ENCODE results near the gene RALGDS.
"Not testable (repeated sequence)": the region's sequence is repeated elsewhere in the genome, so short reads cannot be mapped to it uniquely, and the experiment has no call there.

The RALGDS gene

GRCh38 chr9:133080786-133081779 lies 40.0 kb downstream of the RALGDS start:
- H3K4me1 Mint-ChIP-seq, H3K9me3 Mint-ChIP-seq, H3K4me3 Mint-ChIP-seq, H3K27ac Mint-ChIP-seq, H3K36me3 Mint-ChIP-seq, H3K27me3 Mint-ChIP-seq: not testable (repeated sequence)

- H3K36me3 Mint-ChIP-seq = no peaks in the 10 kb centered on the region
- no peaks in the 10 kb centered on the region for H3K9me3 Mint-ChIP-seq
- H3K27ac Mint-ChIP-seq = no peak overlapping the region
- H3K27me3 Mint-ChIP-seq = no peaks in the 10 kb centered on the region
- no peaks in the 10 kb centered on the region for H3K4me1 Mint-ChIP-seq
- no peak overlapping the region for H3K4me3 Mint-ChIP-seq
These were observed 40.9 kb downstream of the RALGDS start for GRCh38 chr9:133080161-133080560.

DNA sequence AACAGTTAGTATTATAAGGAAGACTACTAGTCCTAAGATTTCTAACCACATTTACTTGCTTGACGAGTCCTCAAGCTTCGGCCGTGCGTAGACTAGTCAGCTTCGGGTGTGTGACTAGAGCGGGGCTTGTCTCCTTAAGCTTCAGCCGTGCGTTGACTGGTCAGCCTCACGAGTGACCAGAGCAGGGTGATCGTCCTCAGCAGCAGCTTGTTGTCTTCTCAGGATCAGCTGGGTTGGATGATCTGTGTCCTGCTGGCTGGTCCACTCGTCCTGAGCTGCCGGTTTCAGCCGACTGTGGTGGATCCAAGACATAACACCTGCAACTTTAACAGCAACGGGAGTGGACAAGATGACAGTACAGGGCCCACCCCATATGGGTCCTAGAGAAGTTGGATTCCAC lies 42.6 kb downstream of the RALGDS start:
- no peaks in the 10 kb centered on the region for H3K27me3 Mint-ChIP-seq
- no peaks in the 10 kb centered on the region for H3K36me3 Mint-ChIP-seq
- no peaks in the 10 kb centered on the region for H3K4me1 Mint-ChIP-seq
- no peak overlapping the region for H3K27ac Mint-ChIP-seq
- no peak overlapping the region for H3K4me3 Mint-ChIP-seq
- no peaks in the 10 kb centered on the region for H3K9me3 Mint-ChIP-seq

DNA sequence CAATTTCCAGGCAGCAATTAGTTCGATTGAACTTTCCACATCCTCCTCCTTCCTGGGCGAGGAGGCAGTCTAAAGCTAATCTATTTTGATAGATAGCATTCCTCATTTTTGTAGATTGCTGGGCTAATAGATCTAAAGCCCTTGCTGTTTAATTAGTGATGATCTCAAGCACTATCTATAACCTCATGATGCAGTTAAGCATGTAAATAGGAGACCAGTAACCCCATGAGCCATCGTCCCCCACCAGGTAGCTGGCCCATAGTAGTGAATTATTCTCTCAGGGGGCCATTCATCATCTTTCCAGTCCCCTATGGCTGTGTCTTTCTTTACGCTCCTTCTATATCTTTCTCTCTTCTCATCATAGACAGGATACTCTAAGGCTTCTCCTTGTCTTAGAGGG lies 44.3 kb downstream of the RALGDS start:
- no peaks in the 10 kb centered on the region for H3K4me1 Mint-ChIP-seq
- no peaks in the 10 kb centered on the region for H3K9me3 Mint-ChIP-seq
- H3K27ac Mint-ChIP-seq = no peak overlapping the region
- H3K36me3 Mint-ChIP-seq = peaks cover 1% of the 10 kb centered on the region
- H3K4me3 Mint-ChIP-seq = no peak overlapping the region
- no peaks in the 10 kb centered on the region for H3K27me3 Mint-ChIP-seq

- peaks cover 2% of the 10 kb centered on the region for H3K36me3 Mint-ChIP-seq
- no peak overlapping the region for H3K4me3 Mint-ChIP-seq
- no peak overlapping the region for H3K27ac Mint-ChIP-seq
- H3K4me1 Mint-ChIP-seq = no peaks in the 10 kb centered on the region
- no peaks in the 10 kb centered on the region for H3K9me3 Mint-ChIP-seq
- H3K27me3 Mint-ChIP-seq = no peaks in the 10 kb centered on the region
These were observed 45.0 kb downstream of the RALGDS start for GRCh38 chr9:133075925-133076630.

- Mint-ChIP-seq H3K27ac (no peak overlapping the region), H3K4me3 (no peak overlapping the region), H3K9me3 (no peaks in the 10 kb centered on the region), H3K4me1 (no peaks in the 10 kb centered on the region), H3K36me3 (peaks cover 2% of the 10 kb centered on the region), H3K27me3 (no peaks in the 10 kb centered on the region)
These were observed 46.9 kb downstream of the RALGDS start for GRCh38 chr9:133074111-133074651.

DNA sequence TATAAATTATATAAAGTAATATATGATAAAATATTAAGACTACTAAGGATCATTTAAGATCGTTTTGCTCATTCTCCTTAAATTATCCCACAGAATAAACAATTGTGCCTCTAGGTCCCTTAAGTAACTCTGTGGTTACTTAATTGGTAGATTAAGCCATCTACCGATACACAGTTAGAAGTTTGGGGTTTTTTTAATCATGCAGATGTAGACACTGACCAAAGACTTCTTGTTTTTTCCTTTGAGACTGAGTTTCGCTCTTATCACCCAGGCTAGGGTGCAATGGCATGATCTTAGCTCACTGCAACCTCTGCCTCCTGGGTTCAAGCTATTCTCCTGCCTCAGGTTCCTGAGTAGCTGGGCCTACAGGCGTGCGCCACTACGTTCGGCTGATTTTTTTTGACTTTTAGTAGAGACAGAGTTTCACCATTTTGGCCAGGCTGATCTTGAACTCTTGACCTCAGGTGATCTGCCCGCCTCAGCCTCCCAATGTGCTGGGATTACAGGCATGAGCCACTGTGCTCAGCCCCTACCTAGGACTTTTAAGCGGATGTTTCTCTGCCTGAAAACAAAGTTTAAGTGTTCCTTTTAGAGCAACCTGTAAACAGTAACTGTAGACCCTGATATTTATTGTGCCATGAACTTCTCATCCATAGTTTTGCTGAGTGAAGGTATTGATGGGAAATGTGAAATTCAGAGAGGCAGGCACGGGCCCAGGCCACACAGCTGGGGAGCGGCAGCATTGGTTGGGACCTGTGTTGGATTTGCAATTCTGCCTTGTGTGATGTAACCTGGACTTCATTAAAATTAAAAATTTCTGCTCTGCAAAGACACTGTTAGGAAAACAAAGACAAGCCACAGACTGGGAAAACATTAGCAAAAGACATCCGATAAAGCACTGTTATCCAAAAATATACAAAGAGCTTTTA lies 47.7 kb downstream of the RALGDS start:
- Mint-ChIP-seq H3K4me1 (no peaks in the 10 kb centered on the region), H3K27me3 (no peaks in the 10 kb centered on the region), H3K4me3 (no peak overlapping the region), H3K36me3 (peaks cover 2% of the 10 kb centered on the region), H3K27ac (no peak overlapping the region), H3K9me3 (no peaks in the 10 kb centered on the region)

GRCh38 chr9:133072210-133072609 lies 48.8 kb downstream of the RALGDS start:
- not testable (repeated sequence) for H3K9me3 Mint-ChIP-seq, H3K4me3 Mint-ChIP-seq, H3K27me3 Mint-ChIP-seq, H3K27ac Mint-ChIP-seq, H3K4me1 Mint-ChIP-seq, H3K36me3 Mint-ChIP-seq

- Mint-ChIP-seq H3K36me3 (peaks cover 2% of the 10 kb centered on the region), H3K4me3 (no peak overlapping the region), H3K27ac (peak overlapping the region; percentile 85), H3K4me1 (no peaks in the 10 kb centered on the region), H3K9me3 (no peaks in the 10 kb centered on the region), H3K27me3 (no peaks in the 10 kb centered on the region)
These were observed 49.4 kb downstream of the RALGDS start for GRCh38 chr9:133071484-133072150.

DNA sequence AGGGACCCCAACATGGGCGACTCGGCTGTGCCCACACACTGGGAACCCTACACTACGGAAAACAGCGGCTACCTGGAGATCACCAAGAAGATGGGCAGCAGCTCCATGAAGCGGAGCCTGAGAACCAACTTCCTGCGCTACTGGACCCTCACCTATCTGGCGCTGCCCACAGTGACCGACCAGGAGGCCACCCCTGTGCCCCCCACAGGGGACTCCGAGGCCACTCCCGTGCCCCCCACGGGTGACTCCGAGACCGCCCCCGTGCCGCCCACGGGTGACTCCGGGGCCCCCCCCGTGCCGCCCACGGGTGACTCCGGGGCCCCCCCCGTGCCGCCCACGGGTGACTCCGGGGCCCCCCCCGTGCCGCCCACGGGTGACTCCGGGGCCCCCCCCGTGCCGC lies 50.1 kb downstream of the RALGDS start:
- H3K36me3 Mint-ChIP-seq, H3K27me3 Mint-ChIP-seq, H3K9me3 Mint-ChIP-seq, H3K4me1 Mint-ChIP-seq, H3K27ac Mint-ChIP-seq, H3K4me3 Mint-ChIP-seq: not testable (repeated sequence)

DNA sequence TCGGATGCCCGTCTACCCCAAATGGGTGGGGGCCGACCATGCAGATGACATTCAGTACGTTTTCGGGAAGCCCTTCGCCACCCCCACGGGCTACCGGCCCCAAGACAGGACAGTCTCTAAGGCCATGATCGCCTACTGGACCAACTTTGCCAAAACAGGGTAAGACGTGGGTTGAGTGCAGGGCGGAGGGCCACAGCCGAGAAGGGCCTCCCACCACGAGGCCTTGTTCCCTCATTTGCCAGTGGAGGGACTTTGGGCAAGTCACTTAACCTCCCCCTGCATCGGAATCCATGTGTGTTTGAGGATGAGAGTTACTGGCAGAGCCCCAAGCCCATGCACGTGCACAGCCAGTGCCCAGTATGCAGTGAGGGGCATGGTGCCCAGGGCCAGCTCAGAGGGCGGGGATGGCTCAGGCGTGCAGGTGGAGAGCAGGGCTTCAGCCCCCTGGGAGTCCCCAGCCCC lies 50.5 kb downstream of the RALGDS start:
- H3K4me1 Mint-ChIP-seq, H3K36me3 Mint-ChIP-seq, H3K9me3 Mint-ChIP-seq, H3K27me3 Mint-ChIP-seq, H3K4me3 Mint-ChIP-seq, H3K27ac Mint-ChIP-seq: not testable (repeated sequence)

DNA sequence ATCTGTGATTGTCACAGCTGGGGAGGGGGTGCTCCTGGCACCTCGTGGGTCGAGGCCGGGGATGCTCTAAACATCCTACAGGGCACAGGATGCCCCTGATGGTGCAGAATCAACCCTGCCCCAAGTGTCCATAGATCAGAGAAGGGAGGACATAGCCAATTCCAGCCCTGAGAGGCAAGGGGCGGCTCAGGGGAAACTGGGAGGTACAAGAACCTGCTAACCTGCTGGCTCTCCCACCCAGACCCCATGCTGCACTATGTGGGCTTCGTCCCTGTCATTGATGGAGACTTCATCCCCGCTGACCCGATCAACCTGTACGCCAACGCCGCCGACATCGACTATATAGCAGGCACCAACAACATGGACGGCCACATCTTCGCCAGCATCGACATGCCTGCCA lies 52.6 kb downstream of the RALGDS start:
- H3K4me1 Mint-ChIP-seq, H3K9me3 Mint-ChIP-seq, H3K4me3 Mint-ChIP-seq, H3K27me3 Mint-ChIP-seq, H3K27ac Mint-ChIP-seq, H3K36me3 Mint-ChIP-seq: not testable (repeated sequence)

GRCh38 chr9:133067813-133068212 lies 53.2 kb downstream of the RALGDS start:
- H3K27me3 Mint-ChIP-seq = no peaks in the 10 kb centered on the region
- H3K4me1 Mint-ChIP-seq = no peaks in the 10 kb centered on the region
- no peaks in the 10 kb centered on the region for H3K9me3 Mint-ChIP-seq
- H3K27ac Mint-ChIP-seq = no peak overlapping the region
- H3K4me3 Mint-ChIP-seq = no peak overlapping the region
- peaks cover 2% of the 10 kb centered on the region for H3K36me3 Mint-ChIP-seq

DNA sequence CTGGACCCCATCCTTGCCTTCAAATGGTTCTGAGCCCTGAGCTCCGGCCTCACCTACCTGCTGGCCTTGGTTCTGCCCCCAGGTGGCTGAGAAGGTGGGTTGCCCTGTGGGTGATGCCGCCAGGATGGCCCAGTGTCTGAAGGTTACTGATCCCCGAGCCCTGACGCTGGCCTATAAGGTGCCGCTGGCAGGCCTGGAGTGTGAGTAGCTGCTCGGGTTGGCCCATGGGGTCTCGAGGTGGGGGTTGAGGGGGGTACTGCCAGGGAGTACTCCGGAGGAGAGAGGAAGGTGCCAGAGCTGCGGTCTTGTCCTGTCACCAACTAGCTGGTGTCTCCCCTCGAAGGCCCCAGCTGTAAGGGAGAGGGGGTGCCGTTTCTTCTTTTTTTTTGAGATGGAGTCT lies 54.0 kb downstream of the RALGDS start:
- no peak overlapping the region for H3K27ac Mint-ChIP-seq
- H3K9me3 Mint-ChIP-seq = no peaks in the 10 kb centered on the region
- H3K27me3 Mint-ChIP-seq = no peaks in the 10 kb centered on the region
- no peaks in the 10 kb centered on the region for H3K4me1 Mint-ChIP-seq
- H3K4me3 Mint-ChIP-seq = no peak overlapping the region
- H3K36me3 Mint-ChIP-seq = peaks cover 2% of the 10 kb centered on the region

Measured in activated naive CD4-positive, alpha-beta T cell treated with anti-CD3 and anti-CD28 coated beads, Interleukin-2, amount 50 U/mL, for 24 hours (primary cell).